Transverse colon (tissue), 4 donors: ENCODE measurements around the gene APIP. TPM values are rescaled to one million over a fixed set of nuclear protein-coding genes. Genes with fewer than 3 reads are reported as not detected.

Experiments used
- DNase-seq: peaks from one replicate; pipeline ENCODE4 v3.0.0-alpha.2; 2019
- H3K27ac ChIP-seq, 4 donors: fragments of 200-600 bp; sonication (generic); 2 replicates each; pipeline ENCODE4 v1.5.1; 2016 to 2018; ENCODE audit warnings: inconsistent platforms in 4 of 4
- H3K27me3 ChIP-seq: fragments of 200-600 bp; sonication (generic); 2 replicates; pipeline ENCODE4 v1.5.1; 2017; ENCODE audit warnings: inconsistent platforms
- H3K36me3 ChIP-seq, 4 donors: fragments of 200-600 bp; sonication (generic); 2 replicates each; pipeline ENCODE4 v1.5.1; 2017 to 2019; ENCODE audit warnings: inconsistent platforms in 4 of 4
- H3K4me1 ChIP-seq, 4 donors: fragments of 200-600 bp; sonication (generic); 2 replicates each; pipeline ENCODE4 v1.5.1; 2017 to 2020; ENCODE audit warnings: inconsistent platforms in 4 of 4
- H3K4me3 ChIP-seq, 4 donors: fragments of 200-600 bp; sonication (generic); 1 replicate in 1 of 4; 2 replicates in 3 of 4; pipeline versions ENCODE4 v1.5.1 to v1.6.1; 2017 to 2019; ENCODE audit warnings: inconsistent platforms in 4 of 4
- H3K9me3 ChIP-seq, 2 donors: fragments of 200-600 bp; sonication (generic); 2 replicates each; pipeline ENCODE4 v1.5.1; 2017 to 2019; ENCODE audit warnings: inconsistent platforms in 2 of 2
- CTCF ChIP-seq, 5 experiments: fragments of 200-600 bp in 3 of 5; fragments of 450-650 bp in 2 of 5; sonication (generic) in 3 of 5; IDR thresholded peaks; 1 replicate in 2 of 5; 2 replicates in 3 of 5; pipeline ENCODE4 v1.5.1; 2016 to 2017; ENCODE audit warnings: antibody characterized with exemption in 5 of 5, inconsistent platforms in 3 of 5, mild to moderate bottlenecking in 2 of 5, moderate library complexity in 1 of 5
- EP300 ChIP-seq: sonication (generic); formaldehyde crosslinking; IDR thresholded peaks from one replicate; pipeline ENCODE4 v1.6.1; 2017; ENCODE audit warnings: antibody characterized with exemption, low read depth
- POLR2A ChIP-seq: fragments of 450-650 bp; IDR thresholded peaks from one replicate; pipeline ENCODE4 v1.6.1; 2016; ENCODE audit warnings: antibody characterized with exemption, mild to moderate bottlenecking, moderate library complexity
- POLR2AphosphoS5 ChIP-seq, 3 donors: sonication (generic); formaldehyde crosslinking; IDR thresholded peaks; one replicate each; pipeline ENCODE4 v1.6.1; 2016; ENCODE audit warnings: antibody characterized with exemption in 3 of 3
- WGBS, 2 donors: methylation state at CpG; one replicate each; pipeline ENCODE4 v1.1.5; 2018; ENCODE audit warnings: low coverage in 1 of 2; 5-methylcytosine and 5-hydroxymethylcytosine counted together
- in situ Hi-C, 4 donors: fragments of 200-750 bp; cut with MboI; loops; one replicate each; pipeline versions ENCODE4 v1.15.0 to v1.15.1; 2017; ENCODE audit warnings: low sequenced_read_pairs in 3 of 4, low pct_ligation_motif_present in 1 of 4, low pct_unique_long_range_greater_than_20kb in 1 of 4
- intact Hi-C: fragments of 100-400 bp; cut with DNase I; formaldehyde crosslinking; loops from one replicate; pipeline ENCODE4 v1.15.1; 2023; ENCODE audit warnings: low total_unique reads
- total RNA-seq, 4 donors: library from RNA; depleted of rRNA; stranded (reverse); fragments of >200 nt; gene quantifications; one replicate each; pipeline ENCODE4 v1.1.0, GENCODE V29; 2016

Gene APIP
- total RNA-seq, 4 donors from 2014 or later: 9.2 to 44.3 (median 14.6) TPM

- Histone ChIP-seq H3K27ac (no peak overlapping the region), H3K4me3 (no peak overlapping the region), H3K4me1 (peaks cover 0 to 9% (median 0%) of the 10 kb centered on the region in 4 donors), H3K36me3 (peaks cover 0 to 3% (median 0%) of the 10 kb centered on the region in 4 donors), H3K27me3 (no peaks in the 10 kb centered on the region), H3K9me3 (no peaks in the 10 kb centered on the region)
- DNase-seq: no peak
- in situ Hi-C loops (loop anchor here in 1 of 4 donors (5.0 kb wide), 1 partner anchor 454 kb away; no protein-coding TSS in a partner anchor), intact Hi-C loops (no loop called here)
- 67% methylated on average over 1 of the region's 1 CpG; no CpG with 5 or more reads in 1 of the 2 donors for WGBS, 2 donors
- TF ChIP-seq CTCF (IDR thresholded peaks at IDR 0.05): no peak
- no peak for TF ChIP-seq POLR2AphosphoS5 (IDR thresholded peaks at IDR 0.05)
- TF ChIP-seq POLR2A: no peak
- TF ChIP-seq EP300: no peak
Measured at GRCh38 chr11:34938611-34939010, 22.4 kb upstream of the APIP start.

GRCh38 chr11:34936945-34937629 is 20.9 kb upstream of the APIP start:
- 89 to 93% methylated on average over 3 to 6 of the region's 6 CpGs for WGBS, 2 donors
- Histone ChIP-seq H3K27me3 (no peaks in the 10 kb centered on the region), H3K27ac (no peak overlapping the region), H3K4me3 (no peak overlapping the region), H3K36me3 (peaks cover 0 to 18% (median 0%) of the 10 kb centered on the region in 4 donors), H3K9me3 (no peaks in the 10 kb centered on the region), H3K4me1 (peaks cover 0 to 9% (median 0%) of the 10 kb centered on the region in 4 donors)
- TF ChIP-seq POLR2A (no peak), CTCF (IDR thresholded peaks at IDR 0.05) (no peak), EP300 (no peak), POLR2AphosphoS5 (IDR thresholded peaks at IDR 0.05) (no peak)
- intact Hi-C loops: no loop called here
- in situ Hi-C loops: loop anchor here in 1 of 4 donors (5.0 kb wide), 1 partner anchor 455 kb away; no protein-coding TSS in a partner anchor
- no peak for DNase-seq

- peak; percentile 48 for DNase-seq
- Histone ChIP-seq H3K9me3 (no peaks in the 10 kb centered on the region), H3K27me3 (no peaks in the 10 kb centered on the region), H3K4me1 (peaks cover 3 to 43% (median 20%) of the 10 kb centered on the region in 4 donors), H3K4me3 (no peak overlapping the region), H3K27ac (peak overlapping the region in 1 of 4 donors; percentile 18), H3K36me3 (peaks cover 0 to 22% (median 0%) of the 10 kb centered on the region in 4 donors)
- in situ Hi-C loops: loop anchor here in 3 of 4 donors (10.0 kb wide), 3 partner anchors 375 to 455 kb away; no protein-coding TSS in a partner anchor
- intact Hi-C loops: no loop called here
- 74 to 78% methylated on average over 8 to 11 of the region's 11 CpGs for WGBS, 2 donors
- no peak for TF ChIP-seq POLR2A
- TF ChIP-seq EP300: no peak
- TF ChIP-seq POLR2AphosphoS5 (IDR thresholded peaks at IDR 0.05): no peak
- no peak for TF ChIP-seq CTCF (IDR thresholded peaks at IDR 0.05)
Measured at GRCh38 chr11:34929794-34930763, 13.9 kb upstream of the APIP start.
